ENCODE data around the gene SOD3.

DNA sequence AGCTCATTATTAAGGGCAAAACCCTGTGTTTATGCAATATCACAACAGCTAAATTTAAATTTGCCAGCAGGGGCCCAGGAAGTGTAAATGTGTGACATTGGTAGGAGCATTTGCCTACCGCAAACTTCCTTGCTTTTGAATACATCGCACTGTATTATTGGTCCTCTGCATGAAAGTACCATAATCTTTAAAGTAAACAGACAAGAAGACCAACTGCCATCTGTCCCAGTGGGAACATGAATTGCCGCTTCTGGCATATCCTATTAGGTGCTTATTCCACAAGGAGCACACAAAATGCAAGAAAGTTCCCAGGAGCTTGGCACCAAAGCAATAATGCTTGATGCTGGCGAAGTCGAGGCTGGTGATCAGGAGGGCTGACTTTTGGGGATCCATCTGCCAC lies 51.3 kb downstream of the SOD3 start:
- TF ChIP-seq PTBP1 (IDR thresholded peaks at IDR 0.05; ENCODE audit: low read depth, low read length, poor library complexity, severe bottlenecking): no peak
- no peak for TF ChIP-seq SMARCE1 (IDR thresholded peaks at IDR 0.05; ENCODE audit: borderline replicate concordance)
- no peak for TF ChIP-seq POLR2AphosphoS5 (IDR thresholded peaks at IDR 0.05; ENCODE audit: low read depth, low read length)
- TF ChIP-seq, protein P1, sequence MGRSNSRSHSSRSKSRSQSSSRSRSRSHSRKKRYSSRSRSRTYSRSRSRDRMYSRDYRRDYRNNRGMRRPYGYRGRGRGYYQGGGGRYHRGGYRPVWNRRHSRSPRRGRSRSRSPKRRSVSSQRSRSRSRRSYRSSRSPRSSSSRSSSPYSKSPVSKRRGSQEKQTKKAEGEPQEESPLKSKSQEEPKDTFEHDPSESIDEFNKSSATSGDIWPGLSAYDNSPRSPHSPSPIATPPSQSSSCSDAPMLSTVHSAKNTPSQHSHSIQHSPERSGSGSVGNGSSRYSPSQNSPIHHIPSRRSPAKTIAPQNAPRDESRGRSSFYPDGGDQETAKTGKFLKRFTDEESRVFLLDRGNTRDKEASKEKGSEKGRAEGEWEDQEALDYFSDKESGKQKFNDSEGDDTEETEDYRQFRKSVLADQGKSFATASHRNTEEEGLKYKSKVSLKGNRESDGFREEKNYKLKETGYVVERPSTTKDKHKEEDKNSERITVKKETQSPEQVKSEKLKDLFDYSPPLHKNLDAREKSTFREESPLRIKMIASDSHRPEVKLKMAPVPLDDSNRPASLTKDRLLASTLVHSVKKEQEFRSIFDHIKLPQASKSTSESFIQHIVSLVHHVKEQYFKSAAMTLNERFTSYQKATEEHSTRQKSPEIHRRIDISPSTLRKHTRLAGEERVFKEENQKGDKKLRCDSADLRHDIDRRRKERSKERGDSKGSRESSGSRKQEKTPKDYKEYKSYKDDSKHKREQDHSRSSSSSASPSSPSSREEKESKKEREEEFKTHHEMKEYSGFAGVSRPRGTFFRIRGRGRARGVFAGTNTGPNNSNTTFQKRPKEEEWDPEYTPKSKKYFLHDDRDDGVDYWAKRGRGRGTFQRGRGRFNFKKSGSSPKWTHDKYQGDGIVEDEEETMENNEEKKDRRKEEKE (IDR thresholded peaks at IDR 0.05): no peak
- TF ChIP-seq HNRNPL (IDR thresholded peaks at IDR 0.05; ENCODE audit: low read depth, low read length): no peak
- TF ChIP-seq POLR2A (IDR thresholded peaks at IDR 0.05; ENCODE audit: insufficient read depth in 1 of 2, low read depth in 2 of 2, low read length in 2 of 2): no peak
- TF ChIP-seq PAF1 (CRISPR knock-in tag; IDR thresholded peaks at IDR 0.05): no peak
- no peak for TF ChIP-seq REST (IDR thresholded peaks at IDR 0.05; ENCODE audit: borderline replicate concordance in 1 of 2, low read depth in 1 of 2, low read length in 2 of 2)
